ENCODE results near the gene BCORL1. TPM values are rescaled to one million over a fixed set of nuclear protein-coding genes. Genes with fewer than 3 reads are reported as not detected.

Gene BCORL1
- total RNA-seq, 1 donor from 2014 or later = 24.0 TPM

DNA sequence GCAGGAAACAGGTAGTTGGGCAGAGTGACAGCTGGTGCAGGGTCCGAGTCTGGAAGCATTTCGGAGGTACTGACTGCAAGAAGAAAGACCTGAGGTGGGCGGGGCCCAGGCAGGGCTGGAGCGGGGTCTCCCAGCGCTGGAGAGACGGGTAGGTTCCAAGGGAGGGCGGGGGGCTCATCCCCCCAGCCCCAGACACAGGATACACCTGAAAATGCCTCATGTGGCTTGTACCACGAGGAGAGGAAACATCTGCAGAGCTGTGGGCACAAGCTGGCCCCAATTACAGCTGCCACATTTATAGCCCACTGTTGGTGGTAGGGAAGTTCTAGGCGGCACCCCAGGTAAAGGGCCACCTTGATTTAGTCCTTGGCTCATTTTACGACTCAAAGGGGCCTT is 89.9 kb downstream of the BCORL1 start:
- Mint-ChIP-seq H3K4me3 (no peak overlapping the region), H3K9me3 (no peaks in the 10 kb centered on the region), H3K27ac (no peak overlapping the region), H3K4me1 (ENCODE audit: unreplicated experiment) (no peaks in the 10 kb centered on the region), H3K27me3 (no peaks in the 10 kb centered on the region), H3K36me3 (peaks cover 1% of the 10 kb centered on the region)
- DNase-seq (ENCODE audit: extremely low spot score, unreplicated experiment) = no peak
- TF ChIP-seq CTCF (conservative IDR thresholded peaks at IDR 0.05) = no peak

GRCh38 chrX:130075777-130076176 is 93.3 kb downstream of the BCORL1 start:
- no peak overlapping the region for H3K4me3 Mint-ChIP-seq
- TF ChIP-seq CTCF (conservative IDR thresholded peaks at IDR 0.05) = no peak
- no peaks in the 10 kb centered on the region for H3K9me3 Mint-ChIP-seq
- no peaks in the 10 kb centered on the region for H3K27me3 Mint-ChIP-seq
- H3K4me1 Mint-ChIP-seq (ENCODE audit: unreplicated experiment) = peaks cover 4% of the 10 kb centered on the region
- H3K36me3 Mint-ChIP-seq = no peaks in the 10 kb centered on the region
- DNase-seq (ENCODE audit: extremely low spot score, unreplicated experiment) = no peak
- no peak overlapping the region for H3K27ac Mint-ChIP-seq

DNA sequence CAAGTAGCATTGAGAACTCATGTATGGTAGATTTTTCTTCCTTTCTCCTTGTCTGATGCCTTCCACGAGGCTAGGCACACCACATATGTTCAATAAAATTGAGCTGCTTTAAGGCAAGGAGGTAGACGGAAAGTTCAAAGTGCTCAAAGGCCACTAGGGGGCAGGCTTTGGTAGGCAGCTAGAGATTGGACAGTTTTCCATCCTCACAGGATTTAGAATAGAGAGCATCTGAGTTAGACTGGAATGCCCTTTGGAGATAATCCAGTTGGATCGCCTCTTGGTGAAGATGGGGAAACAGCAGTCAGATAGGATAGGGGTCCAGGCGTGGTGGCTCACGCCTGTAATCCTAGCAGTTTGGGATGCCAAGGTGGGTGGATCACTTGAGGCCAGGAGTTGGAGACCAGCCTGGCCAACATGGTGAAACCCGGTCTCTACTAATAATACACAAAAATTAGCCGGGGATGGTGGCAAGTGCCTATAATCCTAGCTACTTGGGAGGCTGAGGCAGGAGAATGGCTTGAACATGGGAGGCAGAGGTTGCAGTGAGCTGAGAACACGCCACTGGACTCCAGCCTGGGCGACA is 97.5 kb downstream of the BCORL1 start:
- Mint-ChIP-seq H3K4me1 (ENCODE audit: unreplicated experiment) (peaks cover 9% of the 10 kb centered on the region), H3K36me3 (no peaks in the 10 kb centered on the region), H3K9me3 (no peaks in the 10 kb centered on the region), H3K27me3 (no peaks in the 10 kb centered on the region), H3K27ac (peak overlapping the region; percentile 50), H3K4me3 (no peak overlapping the region)
- DNase-seq (ENCODE audit: extremely low spot score, unreplicated experiment) = no peak
- peak; percentile 79 for TF ChIP-seq CTCF (conservative IDR thresholded peaks at IDR 0.05)

DNA sequence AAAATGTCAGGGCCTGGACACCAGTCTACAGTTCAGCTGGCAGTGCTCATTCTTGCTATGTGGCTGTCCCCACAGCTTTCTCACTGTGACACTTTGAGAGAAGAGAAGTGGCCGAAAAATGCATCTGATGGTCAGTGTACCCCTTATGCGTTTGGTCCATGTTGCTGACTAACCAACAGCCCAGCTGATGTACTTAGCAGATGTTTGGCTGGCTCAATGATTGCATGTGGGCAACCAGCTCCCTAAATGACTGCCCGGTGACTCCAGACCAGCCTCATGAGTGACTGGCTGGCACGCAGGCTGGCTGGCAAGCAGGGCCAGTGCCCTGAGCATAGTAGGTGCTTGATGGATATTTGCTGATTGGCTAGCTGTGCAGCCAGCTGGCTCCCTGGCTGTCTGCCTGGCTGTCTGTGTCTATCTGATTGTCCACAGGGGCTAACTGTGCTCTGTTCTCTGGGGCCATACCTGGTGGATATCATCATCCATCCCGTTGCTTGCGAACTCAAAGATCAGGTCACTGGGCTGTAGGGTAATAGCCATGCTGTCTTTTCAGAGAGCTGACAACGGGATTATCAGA is 98.4 kb downstream of the BCORL1 start:
- Mint-ChIP-seq H3K27me3 (no peaks in the 10 kb centered on the region), H3K27ac (no peak overlapping the region), H3K4me1 (ENCODE audit: unreplicated experiment) (peaks cover 9% of the 10 kb centered on the region), H3K9me3 (no peaks in the 10 kb centered on the region), H3K36me3 (no peaks in the 10 kb centered on the region), H3K4me3 (no peak overlapping the region)
- DNase-seq (ENCODE audit: extremely low spot score, unreplicated experiment) = no peak
- TF ChIP-seq CTCF (conservative IDR thresholded peaks at IDR 0.05) = no peak

DNA sequence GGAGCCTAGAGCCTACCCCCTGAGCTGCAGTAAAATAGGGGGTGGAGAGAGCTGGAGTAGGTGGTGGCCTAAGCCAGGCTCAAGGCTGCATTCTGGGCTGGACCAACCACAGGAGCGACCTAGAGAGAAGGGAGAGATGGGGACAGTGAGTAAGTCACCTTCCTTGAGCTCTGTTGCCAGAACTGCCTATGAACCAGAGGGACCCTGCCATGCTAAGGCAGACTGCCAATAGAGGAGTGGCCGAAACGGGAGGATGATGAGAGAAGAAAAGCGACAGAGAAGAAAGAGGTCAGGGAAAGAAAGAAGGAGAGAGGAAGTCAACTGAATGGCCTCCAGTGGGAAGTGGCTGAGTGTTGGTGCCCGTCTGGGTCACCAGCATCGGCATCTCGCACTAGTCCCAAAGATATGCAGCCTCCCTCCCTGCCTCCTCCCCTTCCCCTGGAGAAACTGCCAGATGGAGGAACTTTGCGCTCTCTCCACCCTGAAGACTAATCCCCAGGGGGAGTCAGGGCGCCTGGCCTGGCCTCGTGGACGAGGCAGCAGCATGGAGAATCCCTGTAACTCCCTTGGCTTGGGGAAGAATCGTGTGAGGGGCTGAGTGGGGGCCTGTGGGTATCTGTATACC is 99.1 kb downstream of the BCORL1 start:
- no peaks in the 10 kb centered on the region for H3K36me3 Mint-ChIP-seq
- no peaks in the 10 kb centered on the region for H3K27me3 Mint-ChIP-seq

More for the DNA sequence above, 99.1 kb downstream of the BCORL1 start:
- Mint-ChIP-seq H3K9me3 (no peaks in the 10 kb centered on the region), H3K27ac (no peak overlapping the region), H3K4me1 (ENCODE audit: unreplicated experiment) (peaks cover 9% of the 10 kb centered on the region), H3K4me3 (no peak overlapping the region)
- no peak for DNase-seq (ENCODE audit: extremely low spot score, unreplicated experiment)
- TF ChIP-seq CTCF (conservative IDR thresholded peaks at IDR 0.05) = no peak

All from type B pancreatic cell (in vitro differentiated cells).